Measurements from ENCODE around the gene TRPM3. TPM values are rescaled to one million over a fixed set of nuclear protein-coding genes. Genes with fewer than 3 reads are reported as not detected.

The TRPM3 gene
- polyA plus RNA-seq, 3 donors = not detected

GRCh38 chr9:70490478-70490877 lies 630.9 kb downstream of the TRPM3 start:
- no peak overlapping the region for H3K4me2 ChIP-seq (replicated peaks; ENCODE audit: extremely low read depth, low read length, poor library complexity, severe bottlenecking)
- no peak overlapping the region for H3K27ac Mint-ChIP-seq
- H3K9ac ChIP-seq (ENCODE audit: insufficient read depth, low read length, poor library complexity, severe bottlenecking) = no peak overlapping the region
- intact Hi-C loops (cut with micrococcal nuclease) = loop anchor here in 1 of 2 donors (10.0 kb wide), 1 partner anchor 114 kb away; no protein-coding TSS in a partner anchor
- H3K79me2 ChIP-seq (ENCODE audit: insufficient read depth, low read length) = no peaks in the 10 kb centered on the region
- H3K4me3 Mint-ChIP-seq = no peak overlapping the region
- H3K9me3 Mint-ChIP-seq = peaks cover 0 to 3% (median 0%) of the 10 kb centered on the region in 7 donors
- H3K4me3 ChIP-seq (replicated peaks in 1 of 3; ENCODE audit: low read depth in 2 of 3, low read length in 3 of 3) = no peak overlapping the region
- peaks cover 30% of the 10 kb centered on the region for H3K4me1 Mint-ChIP-seq
- TF ChIP-seq, protein P1, sequence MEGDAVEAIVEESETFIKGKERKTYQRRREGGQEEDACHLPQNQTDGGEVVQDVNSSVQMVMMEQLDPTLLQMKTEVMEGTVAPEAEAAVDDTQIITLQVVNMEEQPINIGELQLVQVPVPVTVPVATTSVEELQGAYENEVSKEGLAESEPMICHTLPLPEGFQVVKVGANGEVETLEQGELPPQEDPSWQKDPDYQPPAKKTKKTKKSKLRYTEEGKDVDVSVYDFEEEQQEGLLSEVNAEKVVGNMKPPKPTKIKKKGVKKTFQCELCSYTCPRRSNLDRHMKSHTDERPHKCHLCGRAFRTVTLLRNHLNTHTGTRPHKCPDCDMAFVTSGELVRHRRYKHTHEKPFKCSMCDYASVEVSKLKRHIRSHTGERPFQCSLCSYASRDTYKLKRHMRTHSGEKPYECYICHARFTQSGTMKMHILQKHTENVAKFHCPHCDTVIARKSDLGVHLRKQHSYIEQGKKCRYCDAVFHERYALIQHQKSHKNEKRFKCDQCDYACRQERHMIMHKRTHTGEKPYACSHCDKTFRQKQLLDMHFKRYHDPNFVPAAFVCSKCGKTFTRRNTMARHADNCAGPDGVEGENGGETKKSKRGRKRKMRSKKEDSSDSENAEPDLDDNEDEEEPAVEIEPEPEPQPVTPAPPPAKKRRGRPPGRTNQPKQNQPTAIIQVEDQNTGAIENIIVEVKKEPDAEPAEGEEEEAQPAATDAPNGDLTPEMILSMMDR (IDR thresholded peaks at IDR 0.05) = no peak
- peaks cover 22 to 23% of the 10 kb centered on the region in 2 donors for H3K4me1 ChIP-seq (ENCODE audit: control insufficient read depth in 1 of 2, insufficient read depth in 2 of 2, low read length in 2 of 2)
- no peaks in the 10 kb centered on the region for H3K9me3 ChIP-seq (replicated peaks in 1 of 2; ENCODE audit: control insufficient read depth in 1 of 2, insufficient read depth in 1 of 2, low read length in 2 of 2)
- H4K20me1 ChIP-seq (ENCODE audit: insufficient read depth, low read length) = no peaks in the 10 kb centered on the region
- H2AFZ ChIP-seq (ENCODE audit: insufficient read depth, low read depth, low read length, poor library complexity, severe bottlenecking) = no peak overlapping the region
- H3K27ac ChIP-seq (ENCODE audit: low read depth in 1 of 2, low read length in 2 of 2) = no peak overlapping the region
- no peaks in the 10 kb centered on the region for H3K27me3 ChIP-seq (ENCODE audit: control insufficient read depth in 2 of 2, insufficient read depth in 2 of 2, low read length in 2 of 2)
- no peaks in the 10 kb centered on the region for H3K36me3 Mint-ChIP-seq
- no peak for DNase-seq
- peaks cover 0 to under 1% (median 0%) of the 10 kb centered on the region in 3 donors for H3K27me3 Mint-ChIP-seq (ENCODE audit: low read depth in 3 of 3)
- H3K36me3 ChIP-seq (replicated peaks in 1 of 2; ENCODE audit: control insufficient read depth in 1 of 2, insufficient read depth in 2 of 2, low read length in 2 of 2) = no peaks in the 10 kb centered on the region
- 89% methylated on average over 3 of the region's 5 CpGs for WGBS (ENCODE audit: insufficient coverage)

GRCh38 chr9:70488793-70489105 lies 632.7 kb downstream of the TRPM3 start:
- no peak overlapping the region for H2AFZ ChIP-seq (ENCODE audit: insufficient read depth, low read depth, low read length, poor library complexity, severe bottlenecking)
- peaks cover 0 to 2% (median 0%) of the 10 kb centered on the region in 3 donors for H3K27me3 Mint-ChIP-seq (ENCODE audit: low read depth in 3 of 3)
- no peak overlapping the region for H3K4me3 ChIP-seq (replicated peaks in 1 of 3; ENCODE audit: low read depth in 2 of 3, low read length in 3 of 3)
- H3K4me3 Mint-ChIP-seq = no peak overlapping the region
- H3K27me3 ChIP-seq (ENCODE audit: control insufficient read depth in 2 of 2, insufficient read depth in 2 of 2, low read length in 2 of 2) = no peaks in the 10 kb centered on the region
- peaks cover 22% of the 10 kb centered on the region for H3K4me1 Mint-ChIP-seq
- H3K79me2 ChIP-seq (ENCODE audit: insufficient read depth, low read length) = no peaks in the 10 kb centered on the region
- no peak overlapping the region for H3K27ac ChIP-seq (ENCODE audit: low read depth in 1 of 2, low read length in 2 of 2)
- 90% methylated on average over 2 of the region's 3 CpGs for WGBS (ENCODE audit: insufficient coverage)
- H3K4me1 ChIP-seq (ENCODE audit: control insufficient read depth in 1 of 2, insufficient read depth in 2 of 2, low read length in 2 of 2) = peaks cover 4 to 12% of the 10 kb centered on the region in 2 donors
- peak overlapping the region in 1 of 7 donors; percentile 60 for H3K27ac Mint-ChIP-seq
- no peaks in the 10 kb centered on the region for H3K36me3 ChIP-seq (replicated peaks in 1 of 2; ENCODE audit: control insufficient read depth in 1 of 2, insufficient read depth in 2 of 2, low read length in 2 of 2)
- TF ChIP-seq, protein P1 (IDR thresholded peaks at IDR 0.05) = no peak
- DNase-seq = no peak
- no peaks in the 10 kb centered on the region for H4K20me1 ChIP-seq (ENCODE audit: insufficient read depth, low read length)
- no peaks in the 10 kb centered on the region for H3K9me3 ChIP-seq (replicated peaks in 1 of 2; ENCODE audit: control insufficient read depth in 1 of 2, insufficient read depth in 1 of 2, low read length in 2 of 2)
- no peak overlapping the region for H3K9ac ChIP-seq (ENCODE audit: insufficient read depth, low read length, poor library complexity, severe bottlenecking)
- intact Hi-C loops (cut with micrococcal nuclease) = loop anchor here in 1 of 2 donors (10.0 kb wide), 1 partner anchor 64 kb away; no protein-coding TSS in a partner anchor
- peaks cover 0 to 3% (median 0%) of the 10 kb centered on the region in 7 donors for H3K9me3 Mint-ChIP-seq
- no peaks in the 10 kb centered on the region for H3K36me3 Mint-ChIP-seq
- H3K4me2 ChIP-seq (replicated peaks; ENCODE audit: extremely low read depth, low read length, poor library complexity, severe bottlenecking) = no peak overlapping the region

Data from CD14-positive monocyte (primary cell).